Mesodermal cell (in vitro differentiated cells): ENCODE results near the gene DRC3.
"Not testable (repeated sequence)": the region's sequence is repeated elsewhere in the genome, so short reads cannot be mapped to it uniquely, and the experiment has no call there.

ENCODE experiments used
- H3K27ac ChIP-seq: 2 replicates; pipeline ENCODE4 v1.7.0; 2013; ENCODE audit warnings: mild to moderate bottlenecking, low read depth, low read length, moderate library complexity; ENCODE audit not compliant: severe bottlenecking
- H3K36me3 ChIP-seq: 2 replicates; pipeline ENCODE4 v1.7.1; 2013; ENCODE audit warnings: mild to moderate bottlenecking, low read length, moderate library complexity; ENCODE audit not compliant: control insufficient read depth, insufficient read depth
- H3K4me1 ChIP-seq: one replicate; pipeline ENCODE4 v1.7.1; 2013; ENCODE audit warnings: mild to moderate bottlenecking, low read length; ENCODE audit not compliant: insufficient read depth, control insufficient read depth, poor library complexity, severe bottlenecking
- H3K4me3 ChIP-seq: 2 replicates; pipeline ENCODE4 v1.7.0; 2013; ENCODE audit warnings: low read length, control low read depth, mild to moderate bottlenecking; ENCODE audit not compliant: insufficient read depth, poor library complexity, severe bottlenecking; ENCODE audit errors: extremely low read depth
- H3K9me3 ChIP-seq: 2 replicates; pipeline ENCODE4 v1.7.1; 2013; ENCODE audit warnings: mild to moderate bottlenecking, low read length, moderate library complexity; ENCODE audit not compliant: control insufficient read depth
- WGBS, 2 experiments: methylation state at CpG; one replicate each; pipeline ENCODE4 v1.1.5; 2013; ENCODE audit warnings: missing lambda C conversion rate in 2 of 2; ENCODE audit not compliant: insufficient coverage in 2 of 2; 5-methylcytosine and 5-hydroxymethylcytosine counted together

DRC3 gene

DNA sequence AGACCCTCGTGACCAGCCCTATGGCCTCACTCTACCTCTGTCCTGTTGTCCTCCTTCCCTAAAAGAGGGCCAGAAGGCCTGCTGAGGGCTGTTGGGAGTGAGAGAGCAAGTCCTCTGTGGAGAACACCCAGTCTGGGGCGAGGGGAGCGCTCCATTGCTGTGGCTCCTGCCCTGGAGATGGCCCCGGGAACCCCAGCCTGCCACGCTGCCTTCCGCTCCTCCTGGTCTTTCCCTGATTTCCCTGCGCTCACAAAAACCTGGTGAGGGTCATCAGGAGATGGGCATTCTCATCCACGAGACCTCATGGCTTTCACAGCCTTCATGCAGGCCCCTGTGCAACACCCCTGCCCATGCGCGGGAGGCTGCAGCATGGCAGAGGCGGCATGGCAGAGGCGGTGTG, 21.2 kb downstream of the DRC3 start:
- H3K4me1 ChIP-seq = peaks cover 19% of the 10 kb centered on the region
- H3K36me3 ChIP-seq = no peaks in the 10 kb centered on the region
- 90 to 95% methylated on average over 6 to 12 of the region's 12 CpGs for WGBS, 2 experiments
- no peaks in the 10 kb centered on the region for H3K9me3 ChIP-seq
- no peak overlapping the region for H3K4me3 ChIP-seq
- H3K27ac ChIP-seq = no peak overlapping the region

DNA sequence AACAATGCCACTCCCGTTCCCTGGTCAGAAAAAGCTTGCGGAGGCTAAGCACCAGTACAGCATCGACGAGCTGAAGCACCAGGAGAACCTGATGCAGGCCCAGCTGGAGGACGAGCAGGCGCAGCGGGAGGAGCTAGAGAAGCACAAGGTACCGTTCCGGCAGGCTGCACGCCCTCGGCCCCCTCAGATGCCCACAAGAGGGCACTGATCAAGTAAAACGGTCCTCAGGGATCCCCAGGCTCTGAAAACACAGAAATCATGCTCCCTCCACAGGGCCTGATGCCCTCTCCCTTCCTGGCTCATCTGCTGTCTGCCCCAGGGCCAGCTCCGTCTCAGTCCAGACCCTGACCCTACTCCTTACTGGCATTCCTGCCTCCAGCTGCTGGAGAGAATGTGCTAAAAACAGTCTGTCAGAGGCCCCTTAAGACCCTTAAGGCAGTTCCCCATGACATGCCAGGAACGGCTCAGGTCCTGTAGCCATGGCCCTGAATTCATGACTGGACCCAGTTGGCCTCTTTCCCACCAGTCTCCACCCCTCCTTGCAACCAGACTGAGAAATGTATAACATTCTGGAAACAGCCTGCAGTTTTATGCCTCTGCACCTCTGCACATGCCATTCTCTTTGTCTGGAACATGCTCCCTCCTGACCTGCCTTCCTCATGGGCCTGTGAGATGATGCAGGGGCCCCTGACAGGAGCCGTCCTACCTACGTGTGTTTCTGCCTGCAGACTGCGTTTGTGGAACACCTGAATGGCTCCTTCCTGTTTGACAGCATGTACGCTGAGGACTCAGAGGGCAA, 21.8 kb downstream of the DRC3 start:
- 55 to 57% methylated on average over 18 of the region's 18 CpGs for WGBS, 2 experiments
- no peak overlapping the region for H3K27ac ChIP-seq
- no peak overlapping the region for H3K4me3 ChIP-seq
- no peaks in the 10 kb centered on the region for H3K9me3 ChIP-seq
- peaks cover 19% of the 10 kb centered on the region for H3K4me1 ChIP-seq
- no peaks in the 10 kb centered on the region for H3K36me3 ChIP-seq

DNA sequence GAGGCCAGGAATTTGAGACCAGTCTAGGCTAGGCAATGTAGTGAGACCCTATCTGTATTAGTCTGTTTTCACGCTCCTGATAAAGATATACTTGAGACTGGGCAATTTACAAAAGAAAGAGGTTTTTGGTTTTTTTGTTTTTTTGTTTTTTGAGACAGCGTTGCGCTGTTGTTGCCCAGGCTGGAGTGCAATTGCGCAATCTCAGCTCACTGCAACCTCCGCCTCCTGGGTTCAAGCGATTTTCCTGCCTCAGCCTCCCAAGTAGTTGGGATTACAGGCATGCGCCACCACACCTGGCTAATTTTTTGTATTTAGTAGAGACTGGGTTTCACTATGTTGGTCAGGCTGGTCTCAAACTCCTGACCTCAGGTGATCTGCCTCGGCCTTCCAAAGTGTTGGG, 23.2 kb downstream of the DRC3 start:
- 87 to 93% methylated on average over 3 to 8 of the region's 8 CpGs for WGBS, 2 experiments
- not testable (repeated sequence) for H3K4me3 ChIP-seq, H3K27ac ChIP-seq, H3K9me3 ChIP-seq, H3K36me3 ChIP-seq
- H3K4me1 ChIP-seq = peaks cover 11% of the 10 kb centered on the region

DNA sequence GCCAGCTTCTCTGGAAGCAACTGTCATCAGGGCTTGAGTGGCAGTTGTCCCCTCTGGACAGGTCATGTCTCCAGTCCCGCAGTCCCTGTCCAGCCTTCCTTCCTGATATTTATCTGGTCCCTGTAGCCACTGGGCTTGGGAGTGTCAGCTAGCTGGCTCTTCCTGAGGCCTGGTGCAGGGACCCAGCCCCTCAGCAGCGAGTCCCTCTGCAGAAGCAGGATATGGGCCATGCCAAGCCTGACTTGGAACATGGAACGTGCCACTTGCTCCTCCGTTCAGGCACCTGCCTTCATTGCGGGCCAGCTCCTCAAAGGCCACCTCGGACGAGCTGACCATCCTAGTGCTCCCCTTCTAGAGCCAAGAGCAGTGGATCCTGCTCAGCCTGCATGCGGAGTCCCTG, 26.3 kb downstream of the DRC3 start:
- Histone ChIP-seq H3K4me1 (peaks cover 8% of the 10 kb centered on the region), H3K9me3 (no peaks in the 10 kb centered on the region), H3K36me3 (no peaks in the 10 kb centered on the region), H3K27ac (no peak overlapping the region), H3K4me3 (no peak overlapping the region)
- 93 to 96% methylated on average over 7 to 8 of the region's 8 CpGs for WGBS, 2 experiments

DNA sequence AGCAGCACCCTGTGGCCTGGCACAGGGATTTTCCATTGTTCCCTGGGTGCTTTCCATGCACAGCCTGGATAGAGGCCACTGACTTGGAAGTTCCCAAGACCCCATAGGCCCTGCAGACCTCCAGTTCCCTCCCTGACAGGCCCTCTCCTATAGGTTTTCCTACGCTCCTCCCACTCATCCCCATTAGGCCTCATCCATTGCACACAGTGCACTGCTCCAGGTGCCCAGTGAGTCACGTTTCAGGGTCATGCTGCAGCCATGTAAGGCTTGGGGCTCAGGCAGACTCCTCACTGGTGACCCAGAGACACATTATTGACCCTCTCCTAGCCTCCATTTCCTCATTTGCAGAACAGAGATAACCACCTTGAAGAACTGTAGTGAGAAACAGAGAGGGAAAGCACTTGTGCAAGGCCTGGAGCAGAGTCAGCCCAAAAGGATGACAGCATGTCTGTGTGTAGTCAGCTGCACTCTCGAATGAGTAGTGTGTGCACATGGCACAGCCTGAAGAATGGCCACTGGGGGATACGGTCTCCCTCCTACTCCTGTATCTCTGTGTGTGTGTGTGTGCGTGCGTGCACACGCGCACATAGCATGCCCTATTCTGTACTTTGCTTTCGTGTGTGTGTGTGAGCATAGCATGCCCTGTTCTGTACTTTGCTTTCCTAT, 26.8 kb downstream of the DRC3 start:
- Histone ChIP-seq H3K36me3 (no peaks in the 10 kb centered on the region), H3K4me1 (peaks cover 8% of the 10 kb centered on the region), H3K27ac (no peak overlapping the region), H3K9me3 (no peaks in the 10 kb centered on the region), H3K4me3 (no peak overlapping the region)
- WGBS, 2 experiments = 86 to 100% methylated on average over 6 to 9 of the region's 9 CpGs

DNA sequence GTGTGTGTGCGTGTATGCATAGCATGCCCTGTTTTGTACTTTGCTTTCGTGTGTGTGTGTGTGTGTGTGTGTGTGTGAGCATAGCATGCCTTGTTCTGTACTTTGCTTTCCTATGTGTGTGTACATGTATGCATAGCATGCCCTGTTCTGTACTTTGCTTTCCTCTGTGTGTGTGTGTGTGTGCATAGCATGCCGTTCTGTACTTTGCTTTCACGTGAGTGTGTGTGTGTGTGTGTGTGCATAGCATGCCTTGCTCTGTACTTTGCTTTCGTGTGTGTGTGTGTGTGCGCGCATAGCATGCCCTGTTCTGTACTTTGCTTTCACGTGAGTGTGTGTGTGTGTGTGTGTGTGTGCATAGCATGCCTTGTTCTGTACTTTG, 27.4 kb downstream of the DRC3 start:
- 83 to 85% methylated on average over 3 to 4 of the region's 8 CpGs for WGBS, 2 experiments
- H3K9me3 ChIP-seq = no peaks in the 10 kb centered on the region
- no peak overlapping the region for H3K4me3 ChIP-seq
- no peak overlapping the region for H3K27ac ChIP-seq
- no peaks in the 10 kb centered on the region for H3K36me3 ChIP-seq
- peaks cover 4% of the 10 kb centered on the region for H3K4me1 ChIP-seq

DNA sequence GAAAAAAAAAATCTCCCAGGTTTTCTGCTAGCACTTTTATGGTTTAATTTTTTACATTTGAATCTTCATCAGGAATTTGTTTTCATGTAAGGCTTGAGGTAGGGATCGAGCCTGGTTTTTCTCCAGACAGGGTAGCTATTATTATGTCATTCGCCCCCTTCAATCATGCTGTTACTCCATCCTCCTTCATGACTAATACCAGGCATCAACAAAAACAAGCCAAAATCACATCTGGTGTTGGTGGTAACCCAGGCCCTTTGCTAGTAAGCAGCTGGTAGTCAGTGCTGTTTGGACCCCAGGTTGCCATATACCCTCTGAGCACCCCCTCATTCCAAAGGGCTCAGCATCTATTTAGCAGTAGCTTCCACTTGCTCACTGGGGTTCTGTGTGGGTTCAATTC, 29.5 kb downstream of the DRC3 start:
- Histone ChIP-seq H3K27ac (no peak overlapping the region), H3K4me1 (peaks cover 4% of the 10 kb centered on the region), H3K36me3 (no peaks in the 10 kb centered on the region), H3K9me3 (no peaks in the 10 kb centered on the region), H3K4me3 (no peak overlapping the region)
- 100% methylated on average over 1 of the region's 2 CpGs; no CpG with 5 or more reads in 1 of the 2 experiments for WGBS, 2 experiments

DNA sequence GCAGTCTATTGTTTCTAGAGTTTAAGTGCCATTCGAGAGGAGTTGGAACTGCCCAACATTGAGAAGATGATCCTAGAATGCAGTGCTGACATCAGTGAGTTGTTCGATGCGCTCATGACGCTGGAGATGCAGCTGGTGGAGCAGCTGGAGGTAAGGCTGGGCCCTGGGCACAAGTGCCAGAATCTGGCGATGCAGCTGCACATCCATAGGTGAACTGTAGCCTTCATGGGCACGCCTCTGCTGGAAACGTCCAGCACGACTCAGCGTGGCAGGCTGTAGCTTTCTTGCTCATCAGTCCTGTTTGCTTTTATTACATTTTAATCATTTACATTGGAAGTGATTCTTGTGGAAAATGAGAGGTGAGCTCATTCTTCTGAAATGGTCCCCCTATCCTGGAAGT, 31.7 kb downstream of the DRC3 start:
- H3K36me3 ChIP-seq = no peaks in the 10 kb centered on the region
- WGBS, 2 experiments = 96 to 97% methylated on average over 5 to 8 of the region's 9 CpGs
- H3K27ac ChIP-seq = no peak overlapping the region
- H3K4me3 ChIP-seq = no peak overlapping the region
- H3K4me1 ChIP-seq = peaks cover 7% of the 10 kb centered on the region
- H3K9me3 ChIP-seq = no peaks in the 10 kb centered on the region

DNA sequence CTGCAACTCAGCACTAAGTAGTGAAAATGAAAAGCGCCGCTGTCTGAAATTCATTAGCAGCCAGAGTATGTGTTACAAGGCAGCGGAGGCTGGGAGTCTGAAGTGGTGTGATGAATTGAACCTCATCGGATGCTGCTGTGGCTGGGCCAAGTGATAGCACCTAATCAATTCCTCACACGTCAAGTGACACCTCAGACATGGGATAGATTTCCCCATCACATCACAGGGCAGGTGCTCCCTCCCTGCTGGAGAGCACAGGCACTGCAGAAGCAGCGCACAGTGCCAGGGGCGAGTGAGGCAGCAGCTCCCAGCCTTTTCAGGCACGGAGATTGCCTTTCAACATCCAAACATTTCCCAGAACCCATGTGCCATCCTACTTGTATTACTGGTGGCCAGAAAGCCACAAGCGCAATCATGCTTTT, 32.2 kb downstream of the DRC3 start:
- H3K4me1 ChIP-seq = peaks cover 3% of the 10 kb centered on the region
- WGBS, 2 experiments = 85 to 89% methylated on average over 6 to 7 of the region's 9 CpGs
- no peak overlapping the region for H3K4me3 ChIP-seq
- H3K36me3 ChIP-seq = peaks cover 3% of the 10 kb centered on the region
- H3K27ac ChIP-seq = no peak overlapping the region
- H3K9me3 ChIP-seq = no peaks in the 10 kb centered on the region

DNA sequence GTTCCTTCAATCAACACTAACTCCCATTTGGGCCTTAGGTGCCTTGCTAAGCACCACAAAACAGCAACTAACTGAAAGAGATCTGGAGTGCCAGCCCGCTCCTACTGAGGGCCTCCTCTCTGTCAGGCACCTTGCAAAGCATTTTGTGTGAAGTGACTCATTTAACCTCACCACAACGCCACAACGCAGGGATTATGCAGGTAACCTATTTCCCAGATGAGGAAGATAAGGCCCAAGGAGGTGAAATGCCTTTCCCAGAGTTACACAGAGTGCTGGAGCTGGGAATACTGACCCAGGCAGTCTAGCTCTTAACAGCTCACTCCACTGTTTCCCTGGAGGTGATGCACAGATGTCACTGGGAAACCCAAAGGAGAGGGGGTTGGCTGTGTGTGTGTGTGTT, 32.8 kb downstream of the DRC3 start:
- no peaks in the 10 kb centered on the region for H3K9me3 ChIP-seq
- H3K36me3 ChIP-seq = peaks cover 9% of the 10 kb centered on the region
- peaks cover 3% of the 10 kb centered on the region for H3K4me1 ChIP-seq
- H3K4me3 ChIP-seq = no peak overlapping the region
- WGBS, 2 experiments = 92 to 100% methylated on average over 1 to 3 of the region's 3 CpGs
- no peak overlapping the region for H3K27ac ChIP-seq
